Spleen (tissue), 7 donors: ENCODE results near the gene ZNF552.
"Not testable (repeated sequence)": the region's sequence is repeated elsewhere in the genome, so short reads cannot be mapped to it uniquely, and the experiment has no call there.

Experiments used
- POLR2AphosphoS5 ChIP-seq, 3 donors: sonication (generic); formaldehyde crosslinking; IDR thresholded peaks; one replicate each; pipeline ENCODE4 v1.5.1; 2017; ENCODE audit warnings: antibody characterized with exemption in 3 of 3
- TF ChIP-seq, protein P1 (sequence below), 11 experiments: fragments of 200-600 bp in 7 of 11; fragments of 450-650 bp in 4 of 11; sonication (generic) in 4 of 11; IDR thresholded peaks in 8 of 11; conservative IDR thresholded peaks in 3 of 11; 1 replicate in 7 of 11; 2 replicates in 4 of 11; pipeline versions ENCODE4 v1.4.0 to v1.8.0; 2016 to 2021; ENCODE audit warnings: antibody characterized with exemption in 11 of 11, inconsistent platforms in 4 of 11, mild to moderate bottlenecking in 1 of 11
- donor health status: DM: no; HTN: no; CAD: no; lungs with moderate emphysema.
- donor health status: DM: no; HTN: no; CAD: no.
- donor health status: DM: no; HTN: no; CAD: no.

DNA sequence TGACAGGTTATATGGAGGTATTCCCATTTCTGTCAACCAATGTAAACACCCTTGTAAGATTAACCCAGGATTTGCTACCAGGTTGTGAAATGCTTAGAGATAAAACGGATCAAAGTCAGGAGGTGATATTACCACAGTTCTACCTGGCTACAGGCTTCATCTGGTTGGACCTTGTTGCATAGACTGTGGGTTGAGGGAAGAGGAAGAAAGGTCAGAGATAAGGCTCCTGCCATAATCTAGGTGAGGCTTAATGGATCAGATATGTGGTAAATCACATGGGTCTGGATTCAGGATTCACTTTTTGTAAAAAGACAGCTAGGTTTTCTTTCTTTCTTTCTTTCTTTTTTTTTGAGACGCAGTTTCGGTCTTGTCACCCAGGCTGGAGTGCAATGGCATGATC, 6.8 kb upstream of the ZNF552 start:
- TF ChIP-seq, protein P1, sequence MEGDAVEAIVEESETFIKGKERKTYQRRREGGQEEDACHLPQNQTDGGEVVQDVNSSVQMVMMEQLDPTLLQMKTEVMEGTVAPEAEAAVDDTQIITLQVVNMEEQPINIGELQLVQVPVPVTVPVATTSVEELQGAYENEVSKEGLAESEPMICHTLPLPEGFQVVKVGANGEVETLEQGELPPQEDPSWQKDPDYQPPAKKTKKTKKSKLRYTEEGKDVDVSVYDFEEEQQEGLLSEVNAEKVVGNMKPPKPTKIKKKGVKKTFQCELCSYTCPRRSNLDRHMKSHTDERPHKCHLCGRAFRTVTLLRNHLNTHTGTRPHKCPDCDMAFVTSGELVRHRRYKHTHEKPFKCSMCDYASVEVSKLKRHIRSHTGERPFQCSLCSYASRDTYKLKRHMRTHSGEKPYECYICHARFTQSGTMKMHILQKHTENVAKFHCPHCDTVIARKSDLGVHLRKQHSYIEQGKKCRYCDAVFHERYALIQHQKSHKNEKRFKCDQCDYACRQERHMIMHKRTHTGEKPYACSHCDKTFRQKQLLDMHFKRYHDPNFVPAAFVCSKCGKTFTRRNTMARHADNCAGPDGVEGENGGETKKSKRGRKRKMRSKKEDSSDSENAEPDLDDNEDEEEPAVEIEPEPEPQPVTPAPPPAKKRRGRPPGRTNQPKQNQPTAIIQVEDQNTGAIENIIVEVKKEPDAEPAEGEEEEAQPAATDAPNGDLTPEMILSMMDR (IDR thresholded peaks at IDR 0.05 in 8 of 11, conservative IDR thresholded peaks at IDR 0.05 in 3 of 11) = not testable (repeated sequence)
- not testable (repeated sequence) for TF ChIP-seq POLR2AphosphoS5 (IDR thresholded peaks at IDR 0.05)
